ENCODE measurements around the gene FASLG.

The FASLG gene

GRCh38 chr1:172669011-172669410 lies 10.1 kb downstream of the FASLG start:
- TF ChIP-seq CTCF (IDR thresholded peaks at IDR 0.05; ENCODE audit: low read depth, low read length), result no peak

GRCh38 chr1:172670316-172670715 lies 11.4 kb downstream of the FASLG start:
- no peak overlapping the region for H3K4me3 ChIP-seq (ENCODE audit: low read depth, low read length)
- DNase-seq, result no peak
- H3K27me3 ChIP-seq (ENCODE audit: insufficient read depth, low read depth, severe bottlenecking), result peaks cover 62% of the 10 kb centered on the region
- TF ChIP-seq CTCF (IDR thresholded peaks at IDR 0.05; ENCODE audit: low read depth, low read length), result no peak
- H3K36me3 ChIP-seq, result no peaks in the 10 kb centered on the region
- no peak overlapping the region for H3K27ac ChIP-seq
- no peaks in the 10 kb centered on the region for H3K9me3 ChIP-seq (ENCODE audit: severe bottlenecking)

More at GRCh38 chr1:172669011-172669410, 10.1 kb downstream of the FASLG start:
- no peak for DNase-seq
- H3K36me3 ChIP-seq, result no peaks in the 10 kb centered on the region
- H3K27me3 ChIP-seq (ENCODE audit: insufficient read depth, low read depth, severe bottlenecking), result peaks cover 58% of the 10 kb centered on the region
- no peak overlapping the region for H3K27ac ChIP-seq
- H3K4me3 ChIP-seq (ENCODE audit: low read depth, low read length), result no peak overlapping the region
- no peaks in the 10 kb centered on the region for H3K9me3 ChIP-seq (ENCODE audit: severe bottlenecking)

- no peaks in the 10 kb centered on the region for H3K36me3 ChIP-seq
- no peak for TF ChIP-seq CTCF (IDR thresholded peaks at IDR 0.05; ENCODE audit: low read depth, low read length)
- no peak for DNase-seq
- no peak overlapping the region for H3K27ac ChIP-seq
- peaks cover 61% of the 10 kb centered on the region for H3K27me3 ChIP-seq (ENCODE audit: insufficient read depth, low read depth, severe bottlenecking)
- no peaks in the 10 kb centered on the region for H3K9me3 ChIP-seq (ENCODE audit: severe bottlenecking)
- no peak overlapping the region for H3K4me3 ChIP-seq (ENCODE audit: low read depth, low read length)
Measured at GRCh38 chr1:172670791-172671190, 11.9 kb downstream of the FASLG start.

- Histone ChIP-seq H3K27me3 (ENCODE audit: insufficient read depth, low read depth, severe bottlenecking) (peaks cover 57% of the 10 kb centered on the region), H3K9me3 (ENCODE audit: severe bottlenecking) (no peaks in the 10 kb centered on the region), H3K36me3 (no peaks in the 10 kb centered on the region), H3K4me3 (ENCODE audit: low read depth, low read length) (no peak overlapping the region), H3K27ac (no peak overlapping the region)
- no peak for TF ChIP-seq CTCF (IDR thresholded peaks at IDR 0.05; ENCODE audit: low read depth, low read length)
- no peak for DNase-seq
Measured at GRCh38 chr1:172671591-172671990, 12.7 kb downstream of the FASLG start.

- H3K4me3 ChIP-seq (ENCODE audit: low read depth, low read length), result no peak overlapping the region
- peaks cover 54% of the 10 kb centered on the region for H3K27me3 ChIP-seq (ENCODE audit: insufficient read depth, low read depth, severe bottlenecking)
- no peaks in the 10 kb centered on the region for H3K9me3 ChIP-seq (ENCODE audit: severe bottlenecking)
- no peak for DNase-seq
- H3K27ac ChIP-seq, result no peak overlapping the region
- no peaks in the 10 kb centered on the region for H3K36me3 ChIP-seq
- no peak for TF ChIP-seq CTCF (IDR thresholded peaks at IDR 0.05; ENCODE audit: low read depth, low read length)
Measured at GRCh38 chr1:172672720-172673119, 13.8 kb downstream of the FASLG start.

GRCh38 chr1:172673761-172674160 lies 14.9 kb downstream of the FASLG start:
- no peak for DNase-seq
- no peak for TF ChIP-seq CTCF (IDR thresholded peaks at IDR 0.05; ENCODE audit: low read depth, low read length)
- no peaks in the 10 kb centered on the region for H3K36me3 ChIP-seq

More at GRCh38 chr1:172673761-172674160, 14.9 kb downstream of the FASLG start:
- Histone ChIP-seq H3K27ac (no peak overlapping the region), H3K4me3 (ENCODE audit: low read depth, low read length) (no peak overlapping the region), H3K27me3 (ENCODE audit: insufficient read depth, low read depth, severe bottlenecking) (peaks cover 48% of the 10 kb centered on the region), H3K9me3 (ENCODE audit: severe bottlenecking) (no peaks in the 10 kb centered on the region)

All from WERI-Rb-1 (cell line).